ENCODE measurements around the gene SPINK8. TPM values are rescaled to one million over a fixed set of nuclear protein-coding genes. Genes with fewer than 3 reads are reported as not detected.
A peak's percentile ranks its signal among the peaks of the same experiment; 100 is the strongest.
"Not testable (repeated sequence)": the region's sequence is repeated elsewhere in the genome, so short reads cannot be mapped to it uniquely, and the experiment has no call there.

SPINK8 gene
- total RNA-seq: not detected

- not testable (repeated sequence) for H3K9me3 ChIP-seq; H3K4me3 ChIP-seq; H3K27me3 ChIP-seq; ATAC-seq (ENCODE audit: low FRiP score in 2 of 2); DNase-seq; H3K4me1 ChIP-seq; H3K36me3 ChIP-seq
- peak within 1 kb of the TSS in 2 of 4 donors; percentile 26 to 27 for H3K27ac ChIP-seq
- WGBS, 2 donors: 55 to 66% methylated on average over 15 of the region's 15 CpGs
Observed at GRCh38 chr3:48333346-48334245, at the start of gene SPINK8. SPINK8 (minus strand) TSS chr3:48333661; CDS start chr3:48328341, 5,320 bp downstream.

DNA sequence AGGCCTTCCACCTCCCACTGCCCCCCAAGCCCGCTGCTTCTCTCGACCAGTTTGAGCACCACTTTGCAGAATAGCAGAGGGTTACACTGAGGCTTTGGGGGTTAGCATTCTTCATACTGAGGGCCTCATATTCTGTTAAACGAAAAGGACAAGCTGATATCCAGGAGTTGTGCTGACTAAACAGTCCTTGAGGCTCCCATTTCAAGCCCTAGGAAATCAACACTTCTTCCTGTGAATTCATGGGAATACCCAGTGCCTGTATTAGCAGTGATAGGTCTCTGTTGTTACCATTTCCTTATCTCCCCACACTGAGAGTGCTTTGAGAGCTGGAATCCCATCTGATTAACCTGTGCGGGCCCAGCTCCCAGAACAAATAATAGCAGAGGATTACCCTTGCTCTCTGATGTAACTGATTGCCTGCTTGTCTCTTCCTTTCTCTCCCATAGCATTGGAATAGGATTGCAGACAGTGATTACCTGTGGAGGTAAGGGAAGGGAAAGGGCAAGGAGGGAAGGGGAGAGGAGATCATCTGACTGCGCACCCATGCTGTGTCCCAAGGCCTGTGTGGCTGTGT, 39.5 kb upstream of the SPINK8 start:
- ATAC-seq (ENCODE audit: low FRiP score in 2 of 2) (no peak), DNase-seq (no peak)
- WGBS, 2 donors: 68 to 73% methylated on average over 4 to 5 of the region's 5 CpGs
- Histone ChIP-seq H3K4me3 (no peak overlapping the region), H3K27ac (no peak overlapping the region), H3K36me3 (no peaks in the 10 kb centered on the region), H3K4me1 (no peaks in the 10 kb centered on the region), H3K27me3 (no peaks in the 10 kb centered on the region), H3K9me3 (no peaks in the 10 kb centered on the region)
- TF ChIP-seq CTCF (IDR thresholded peaks at IDR 0.05) (no peak), POLR2A (IDR thresholded peaks at IDR 0.05) (no peak), POLR2AphosphoS5 (IDR thresholded peaks at IDR 0.05) (no peak), EP300 (IDR thresholded peaks at IDR 0.05) (no peak)

- H3K9me3 ChIP-seq: no peaks in the 10 kb centered on the region
- 85 to 87% methylated on average over 6 to 7 of the region's 7 CpGs for WGBS, 2 donors
- H3K4me3 ChIP-seq: no peak overlapping the region
- H3K4me1 ChIP-seq: no peaks in the 10 kb centered on the region
- DNase-seq: peak in 1 of 2 donors; percentile 18
- H3K27me3 ChIP-seq: no peaks in the 10 kb centered on the region
- TF ChIP-seq POLR2AphosphoS5 (IDR thresholded peaks at IDR 0.05) (no peak), EP300 (IDR thresholded peaks at IDR 0.05) (no peak), POLR2A (IDR thresholded peaks at IDR 0.05) (no peak), CTCF (IDR thresholded peaks at IDR 0.05) (no peak)
- ATAC-seq (ENCODE audit: low FRiP score in 2 of 2): no peak
- H3K27ac ChIP-seq: no peak overlapping the region
- H3K36me3 ChIP-seq: no peaks in the 10 kb centered on the region
Observed at GRCh38 chr3:48372377-48372770, 38.9 kb upstream of the SPINK8 start.

GRCh38 chr3:48371651-48372376, 38.4 kb upstream of the SPINK8 start, which contains the start of gene FBXW12:
FBXW12 (plus strand) TSS chr3:48372219; CDS start chr3:48372768, 549 bp downstream.
- Histone ChIP-seq H3K4me3 (no peak within 1 kb of the TSS), H3K9me3 (no peaks in the 10 kb centered on the region), H3K27me3 (no peaks in the 10 kb centered on the region), H3K36me3 (no peaks in the 10 kb centered on the region), H3K27ac (no peak within 1 kb of the TSS), H3K4me1 (no peaks in the 10 kb centered on the region)
- WGBS, 2 donors: 91 to 94% methylated on average over 10 to 11 of the region's 11 CpGs
- ATAC-seq (ENCODE audit: low FRiP score in 2 of 2): no peak
- DNase-seq: no peak
- TF ChIP-seq POLR2A (IDR thresholded peaks at IDR 0.05) (no peak), EP300 (IDR thresholded peaks at IDR 0.05) (no peak), CTCF (IDR thresholded peaks at IDR 0.05) (no peak), POLR2AphosphoS5 (IDR thresholded peaks at IDR 0.05) (no peak)

DNA sequence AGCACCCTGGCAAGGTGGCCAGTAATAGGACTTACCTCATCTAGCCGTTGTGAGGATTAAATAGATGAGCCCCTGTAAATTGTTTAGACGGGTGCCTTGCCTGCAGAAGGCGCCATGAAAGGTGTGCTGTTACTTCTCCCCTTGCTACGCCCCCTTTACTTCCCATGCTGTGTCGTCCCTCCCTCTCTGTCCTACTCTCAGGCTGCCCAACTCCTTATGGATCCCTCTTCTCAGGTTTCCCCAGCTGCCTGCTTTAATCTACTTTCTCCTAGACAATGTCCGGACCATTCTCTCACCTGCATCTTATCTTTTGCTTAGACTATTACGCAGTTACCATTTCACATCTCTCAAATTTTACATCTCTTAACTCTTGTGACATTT, 36.9 kb upstream of the SPINK8 start:
- Histone ChIP-seq H3K4me1 (no peaks in the 10 kb centered on the region), H3K27ac (no peak overlapping the region), H3K27me3 (no peaks in the 10 kb centered on the region), H3K9me3 (no peaks in the 10 kb centered on the region), H3K36me3 (no peaks in the 10 kb centered on the region), H3K4me3 (no peak overlapping the region)
- ATAC-seq (ENCODE audit: low FRiP score in 2 of 2) (no peak), DNase-seq (no peak)
- WGBS, 2 donors: 78 to 80% methylated on average over 7 of the region's 7 CpGs
- TF ChIP-seq POLR2A (IDR thresholded peaks at IDR 0.05): no peak
- TF ChIP-seq POLR2AphosphoS5 (IDR thresholded peaks at IDR 0.05): no peak
- TF ChIP-seq CTCF (IDR thresholded peaks at IDR 0.05): no peak
- no peak for TF ChIP-seq EP300 (IDR thresholded peaks at IDR 0.05)

Data from upper lobe of left lung (tissue), 6 donors.